Esophagus squamous epithelium (tissue), 5 donors: ENCODE measurements around the gene WRAP73. TPM values are rescaled to one million over a fixed set of nuclear protein-coding genes. Genes with fewer than 3 reads are reported as not detected.
"Not testable (repeated sequence)": the region's sequence is repeated elsewhere in the genome, so short reads cannot be mapped to it uniquely, and the experiment has no call there.

Experiments
- DNase-seq: peaks from one replicate; lab custom pipeline; 2025; lab: John Stamatoyannopoulos, UW
- H3K27ac ChIP-seq, 4 donors: fragments of 200-600 bp; sonication (generic); one replicate each; pipeline ENCODE4 v1.5.1; 2016 to 2019; ENCODE audit warnings: mild to moderate bottlenecking in 1 of 4
- H3K27me3 ChIP-seq, 4 donors: fragments of 200-600 bp; sonication (generic); 1 replicate in 3 of 4; 2 replicates in 1 of 4; pipeline versions ENCODE4 v1.5.1 to v1.6.0; 2017 to 2021; ENCODE audit warnings: antibody characterized with exemption in 1 of 4
- H3K36me3 ChIP-seq, 3 donors: fragments of 200-600 bp; sonication (generic); one replicate each; pipeline ENCODE4 v1.5.1; 2016 to 2019
- H3K4me1 ChIP-seq, 3 donors: fragments of 200-600 bp; sonication (generic); one replicate each; pipeline ENCODE4 v1.5.1; 2017 to 2019
- H3K4me3 ChIP-seq, 4 donors: fragments of 200-600 bp; sonication (generic); 1 replicate in 3 of 4; 2 replicates in 1 of 4; pipeline ENCODE4 v1.5.1; 2016 to 2019; ENCODE audit warnings: mild to moderate bottlenecking in 2 of 4, moderate library complexity in 1 of 4
- H3K9me3 ChIP-seq, 3 donors: fragments of 200-600 bp; sonication (generic); one replicate each; pipeline ENCODE4 v1.5.1; 2016 to 2019
- POLR2A ChIP-seq, 4 donors: fragments of 450-650 bp; IDR thresholded peaks; one replicate each; pipeline ENCODE4 v1.6.1; 2017; ENCODE audit warnings: antibody characterized with exemption in 4 of 4, mild to moderate bottlenecking in 4 of 4, moderate library complexity in 3 of 4
- WGBS, 2 donors: methylation state at CpG; one replicate each; pipeline ENCODE4 v1.1.5; 2018; 5-methylcytosine and 5-hydroxymethylcytosine counted together
- intact Hi-C: fragments of 100-400 bp; cut with DNase I; formaldehyde crosslinking; loops from one replicate; pipeline ENCODE4 v1.15.0; 2022
- total RNA-seq, 4 donors: library from RNA; depleted of rRNA; stranded (reverse); fragments of >200 nt; gene quantifications; one replicate each; pipeline ENCODE4 v1.1.0, GENCODE V29; 2016
- TF ChIP-seq, protein P1 (sequence below), 6 experiments: fragments of 450-650 bp in 4 of 6; fragments of 200-600 bp in 2 of 6; sonication (generic) in 2 of 6; IDR thresholded peaks; one replicate each; pipeline ENCODE4 v1.5.1; 2016 to 2019; ENCODE audit warnings: antibody characterized with exemption in 6 of 6, mild to moderate bottlenecking in 4 of 6, moderate library complexity in 4 of 6
- donor health status: DM: yes; HTN: yes; CAD: no.

Gene WRAP73
- total RNA-seq, 4 donors from 2014 or later: 7.6 to 17.2 (median 11.8) TPM

DNA sequence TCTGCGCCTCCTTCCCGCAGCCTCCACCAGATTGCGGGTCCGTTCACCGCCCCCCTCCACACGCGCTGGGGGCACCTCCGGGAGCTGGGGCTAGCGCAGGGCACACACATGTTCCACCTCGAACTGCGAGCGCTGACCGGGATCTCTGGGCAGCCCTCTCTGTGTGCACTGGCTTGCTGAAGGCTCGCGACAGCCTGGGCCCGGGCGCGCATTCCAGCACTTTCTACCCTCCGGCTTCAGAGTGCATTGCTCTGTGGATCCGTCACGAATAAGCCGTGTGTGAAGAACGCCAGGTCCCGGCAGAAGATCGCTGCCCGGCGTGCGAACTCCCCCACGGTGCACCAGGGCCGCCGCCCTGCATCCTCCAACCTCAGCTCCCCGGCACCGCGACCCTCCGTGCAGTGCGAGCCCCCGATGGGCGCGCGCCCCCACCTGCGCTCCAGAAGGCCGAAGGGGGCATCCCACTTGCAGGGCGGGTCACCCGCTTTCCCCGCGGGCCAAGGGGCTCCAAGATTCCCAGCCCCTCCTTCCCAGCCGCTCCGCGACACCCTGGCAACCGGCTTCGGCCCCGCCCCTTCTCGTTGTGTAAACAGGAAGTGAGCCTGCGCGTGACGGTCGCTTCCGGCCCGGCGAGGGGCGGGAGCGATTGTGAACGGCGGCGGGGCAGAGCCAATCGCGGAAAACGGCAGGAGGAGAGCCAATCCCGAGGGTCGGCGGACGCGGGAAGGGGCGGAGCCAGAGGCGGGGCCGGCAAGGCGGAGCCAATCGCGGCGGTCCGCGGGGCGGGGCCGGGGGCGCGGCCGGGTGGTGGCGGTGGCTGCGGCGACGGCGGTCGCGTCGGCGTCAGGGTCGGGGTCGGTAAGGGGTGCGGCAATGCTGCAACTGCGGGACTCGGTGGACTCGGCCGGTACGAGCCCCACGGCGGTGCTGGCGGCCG is 25.4 kb downstream of the WRAP73 start, which contains the start of gene TPRG1L:
Gene TPRG1L, plus strand, starts transcription at position 816 of the 937 bp plus-strand sequence. Its CDS starts 58 bp downstream, at position 874.
- Histone ChIP-seq H3K4me1 (peaks cover 24 to 40% (median 26%) of the 10 kb centered on the region in 3 donors), H3K9me3 (no peaks in the 10 kb centered on the region), H3K27me3 (no peaks in the 10 kb centered on the region), H3K27ac (peak within 1 kb of the TSS; percentile 84 to 97 (median 92)), H3K4me3 (peak within 1 kb of the TSS; percentile 83 to 99 (median 90)), H3K36me3 (peaks cover 9 to 32% (median 21%) of the 10 kb centered on the region in 3 donors)
- intact Hi-C loops: loop anchor here (5.0 kb wide), 1 partner anchor 172 kb away; the partner anchor contains the start of gene ARHGEF16
- peak; percentile 84 for DNase-seq
- TF ChIP-seq, protein P1, sequence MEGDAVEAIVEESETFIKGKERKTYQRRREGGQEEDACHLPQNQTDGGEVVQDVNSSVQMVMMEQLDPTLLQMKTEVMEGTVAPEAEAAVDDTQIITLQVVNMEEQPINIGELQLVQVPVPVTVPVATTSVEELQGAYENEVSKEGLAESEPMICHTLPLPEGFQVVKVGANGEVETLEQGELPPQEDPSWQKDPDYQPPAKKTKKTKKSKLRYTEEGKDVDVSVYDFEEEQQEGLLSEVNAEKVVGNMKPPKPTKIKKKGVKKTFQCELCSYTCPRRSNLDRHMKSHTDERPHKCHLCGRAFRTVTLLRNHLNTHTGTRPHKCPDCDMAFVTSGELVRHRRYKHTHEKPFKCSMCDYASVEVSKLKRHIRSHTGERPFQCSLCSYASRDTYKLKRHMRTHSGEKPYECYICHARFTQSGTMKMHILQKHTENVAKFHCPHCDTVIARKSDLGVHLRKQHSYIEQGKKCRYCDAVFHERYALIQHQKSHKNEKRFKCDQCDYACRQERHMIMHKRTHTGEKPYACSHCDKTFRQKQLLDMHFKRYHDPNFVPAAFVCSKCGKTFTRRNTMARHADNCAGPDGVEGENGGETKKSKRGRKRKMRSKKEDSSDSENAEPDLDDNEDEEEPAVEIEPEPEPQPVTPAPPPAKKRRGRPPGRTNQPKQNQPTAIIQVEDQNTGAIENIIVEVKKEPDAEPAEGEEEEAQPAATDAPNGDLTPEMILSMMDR (IDR thresholded peaks at IDR 0.05): peak in 1 of 6 experiments; percentile 37
- TF ChIP-seq POLR2A (IDR thresholded peaks at IDR 0.05): peak in 1 of 4 donors; percentile 66
- 0 to 8% methylated on average over 1 to 4 of the region's 108 CpGs for WGBS, 2 donors

DNA sequence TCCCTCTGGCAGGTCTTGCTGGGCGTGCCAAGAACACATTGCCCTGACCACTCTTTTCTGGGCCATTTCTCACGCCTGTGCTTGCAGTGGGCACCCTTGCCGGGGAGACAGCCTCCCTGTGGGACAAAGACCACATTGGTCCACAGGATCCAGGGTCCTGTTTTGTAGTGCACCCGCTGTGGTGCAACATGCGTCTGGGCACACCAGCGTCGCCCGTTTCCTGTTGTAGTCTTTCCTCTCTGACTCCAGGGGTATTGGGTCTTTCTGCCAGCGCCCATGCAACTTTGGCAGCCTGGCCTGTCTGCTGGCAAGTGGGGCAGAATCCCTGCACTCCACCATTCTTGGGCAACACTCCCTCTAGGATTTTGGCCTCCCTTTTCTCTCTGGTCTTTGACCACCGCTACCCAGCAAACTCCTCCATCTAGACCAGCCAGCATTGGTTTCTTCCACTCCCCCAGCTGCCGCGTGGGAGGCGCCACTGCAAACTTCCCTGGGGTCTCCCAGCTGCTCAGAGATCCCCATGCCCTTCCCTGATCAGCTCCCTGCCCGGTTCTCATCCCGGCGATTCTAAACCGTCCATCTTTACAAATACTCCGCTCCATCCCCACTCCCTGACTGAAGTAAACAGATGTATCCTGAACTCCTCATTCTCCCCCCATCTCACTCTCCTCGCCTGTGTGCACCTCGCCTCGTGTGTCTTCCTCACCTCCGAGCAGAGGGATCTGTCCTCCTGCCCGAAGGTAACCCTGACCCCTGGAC is 26.3 kb downstream of the WRAP73 start:
- TF ChIP-seq, protein P1 (IDR thresholded peaks at IDR 0.05): no peak
- no peak for TF ChIP-seq POLR2A (IDR thresholded peaks at IDR 0.05)
- intact Hi-C loops: loop anchor here (5.0 kb wide), 1 partner anchor 171 kb away; the partner anchor contains the start of gene ARHGEF16
- peaks cover 9 to 23% (median 14%) of the 10 kb centered on the region in 3 donors for H3K36me3 ChIP-seq
- WGBS, 2 donors: 31 to 33% methylated on average over 21 to 22 of the region's 23 CpGs
- peak overlapping the region; percentile 83 to 99 (median 90) for H3K4me3 ChIP-seq
- no peaks in the 10 kb centered on the region for H3K27me3 ChIP-seq
- peaks cover 24 to 49% (median 26%) of the 10 kb centered on the region in 3 donors for H3K4me1 ChIP-seq
- DNase-seq: no peak
- H3K9me3 ChIP-seq: no peaks in the 10 kb centered on the region
- H3K27ac ChIP-seq: peak overlapping the region in 3 of 4 donors; percentile 39 to 97 (median 84)

DNA sequence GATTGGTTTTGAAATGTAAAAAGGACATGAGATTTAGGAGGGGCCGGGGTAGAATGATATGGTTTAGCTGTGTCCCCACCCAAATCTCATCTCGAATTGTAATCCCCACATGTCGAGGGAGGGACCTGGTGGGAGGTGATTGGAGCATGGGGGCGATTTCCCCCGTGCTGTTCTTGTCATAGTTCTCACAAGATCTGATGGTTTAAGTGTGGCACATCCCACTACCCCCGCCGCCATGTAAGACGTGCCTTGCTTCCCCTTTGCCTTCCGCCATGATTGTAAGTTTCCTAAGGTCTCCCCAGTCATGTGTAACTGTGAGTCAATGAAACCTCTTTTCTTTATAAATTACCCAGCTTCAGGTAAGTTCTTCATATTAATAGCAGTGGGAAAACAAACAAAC is 27.8 kb downstream of the WRAP73 start:
- H3K36me3 ChIP-seq, H3K9me3 ChIP-seq, H3K4me3 ChIP-seq, H3K27ac ChIP-seq, DNase-seq, H3K27me3 ChIP-seq: not testable (repeated sequence)
- intact Hi-C loops: loop anchor here (5.0 kb wide), 1 partner anchor 170 kb away; the partner anchor contains the start of gene ARHGEF16
- WGBS, 2 donors: 78% methylated on average over 9 of the region's 9 CpGs
- H3K4me1 ChIP-seq: peaks cover 24 to 53% (median 26%) of the 10 kb centered on the region in 3 donors

DNA sequence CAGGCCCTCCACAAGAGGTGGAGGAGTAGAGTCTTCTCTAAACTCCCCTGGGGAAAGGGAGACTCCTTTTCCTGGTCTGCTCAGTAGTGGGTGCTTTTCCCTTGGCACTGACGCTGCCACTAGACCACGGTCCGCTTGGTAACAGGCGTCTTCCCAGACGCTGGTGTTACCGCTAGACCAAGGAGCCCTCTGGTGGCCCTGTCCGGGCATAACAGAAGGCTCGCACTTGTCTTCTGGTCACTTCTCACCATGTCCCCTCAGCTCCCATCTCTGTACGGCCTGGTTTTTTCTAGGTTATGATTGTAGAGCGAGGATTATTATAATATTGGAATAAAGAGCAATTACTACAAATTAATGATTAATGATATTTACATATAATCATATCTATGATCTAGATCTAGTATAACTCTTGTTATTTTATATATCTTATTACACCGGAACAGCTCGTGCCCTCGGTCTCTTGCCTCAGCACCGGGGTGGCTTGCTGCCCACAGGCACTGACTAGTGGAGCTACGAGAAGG is 28.7 kb downstream of the WRAP73 start:
- H3K27ac ChIP-seq, H3K4me3 ChIP-seq, H3K36me3 ChIP-seq, DNase-seq, H3K9me3 ChIP-seq, H3K27me3 ChIP-seq: not testable (repeated sequence)
- WGBS, 2 donors: 20 to 43% methylated on average over 9 to 13 of the region's 15 CpGs
- peaks cover 24 to 48% (median 26%) of the 10 kb centered on the region in 3 donors for H3K4me1 ChIP-seq
- intact Hi-C loops: loop anchor here (5.0 kb wide), 1 partner anchor 169 kb away; the partner anchor contains the start of gene ARHGEF16
- TF ChIP-seq, protein P1 (IDR thresholded peaks at IDR 0.05): peak; percentile 34 to 72 (median 48)

DNA sequence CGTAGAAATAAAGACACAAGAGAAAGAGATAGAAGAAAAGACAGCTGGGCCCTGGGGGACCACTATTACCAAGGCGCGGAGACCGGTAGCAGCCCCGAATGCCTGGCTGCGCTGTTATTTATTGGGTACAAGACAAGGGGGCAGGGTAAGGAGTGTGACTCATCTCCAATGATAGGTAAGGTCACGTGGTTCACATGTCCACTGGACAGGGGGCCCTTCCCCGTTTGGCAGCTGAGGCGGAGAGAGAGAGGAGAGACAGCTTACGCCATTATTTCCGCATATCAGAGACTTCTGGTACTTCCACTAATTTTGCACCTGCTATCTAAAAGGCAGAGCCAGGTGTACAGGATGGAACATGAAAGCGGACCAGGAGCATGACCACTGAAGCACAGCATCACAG is 29.2 kb downstream of the WRAP73 start:
- H3K9me3 ChIP-seq: no peaks in the 10 kb centered on the region
- no peak overlapping the region for H3K4me3 ChIP-seq
- peaks cover 0 to 12% (median 0%) of the 10 kb centered on the region in 4 donors for H3K27me3 ChIP-seq
- no peak overlapping the region for H3K27ac ChIP-seq
- WGBS, 2 donors: 73 to 77% methylated on average over 10 to 11 of the region's 12 CpGs
- intact Hi-C loops: loop anchor here (5.0 kb wide), 1 partner anchor 168 kb away; the partner anchor contains the start of gene ARHGEF16
- H3K4me1 ChIP-seq: peaks cover 19 to 43% (median 21%) of the 10 kb centered on the region in 3 donors
- no peak for DNase-seq
- TF ChIP-seq, protein P1 (IDR thresholded peaks at IDR 0.05): no peak
- no peak for TF ChIP-seq POLR2A (IDR thresholded peaks at IDR 0.05)
- H3K36me3 ChIP-seq: no peaks in the 10 kb centered on the region
